Peyer's patch (tissue), 4 donors: ENCODE results near the gene WASF3. TPM values are rescaled to one million over a fixed set of nuclear protein-coding genes. Genes with fewer than 3 reads are reported as not detected.

Source experiments
- DNase-seq, 3 donors: peaks; one replicate each; pipeline ENCODE4 v3.0.0-alpha.2; 2017 to 2019
- H3K27ac ChIP-seq, 4 donors: fragments of 200-600 bp; sonication (generic); one replicate each; pipeline ENCODE4 v1.5.1; 2016 to 2019
- H3K27me3 ChIP-seq, 2 donors: fragments of 200-600 bp; sonication (generic); one replicate each; pipeline ENCODE4 v1.5.1; 2019
- H3K36me3 ChIP-seq, 3 donors: fragments of 200-600 bp; sonication (generic); one replicate each; pipeline ENCODE4 v1.5.1; 2016 to 2019
- H3K4me1 ChIP-seq, 4 donors: fragments of 200-600 bp; sonication (generic); one replicate each; pipeline ENCODE4 v1.5.1; 2016 to 2019
- H3K4me3 ChIP-seq, 4 donors: fragments of 200-600 bp; sonication (generic); 1 replicate in 3 of 4; 2 replicates in 1 of 4; pipeline ENCODE4 v1.5.1; 2016 to 2019; ENCODE audit warnings: mild to moderate bottlenecking in 1 of 4
- H3K9me3 ChIP-seq, 4 donors: fragments of 200-600 bp; sonication (generic); one replicate each; pipeline ENCODE4 v1.5.1; 2016 to 2019; ENCODE audit warnings: mild to moderate bottlenecking in 1 of 4
- CTCF ChIP-seq, 6 experiments: fragments of 450-650 bp in 4 of 6; fragments of 200-600 bp in 2 of 6; sonication (generic) in 1 of 6; IDR thresholded peaks; one replicate each; pipeline ENCODE4 v1.5.1; 2017 to 2019; ENCODE audit warnings: antibody characterized with exemption in 6 of 6, mild to moderate bottlenecking in 3 of 6, moderate library complexity in 1 of 6
- POLR2A ChIP-seq, 2 donors: fragments of 450-650 bp; IDR thresholded peaks; one replicate each; pipeline ENCODE4 v1.5.1; 2017; ENCODE audit warnings: antibody characterized with exemption in 2 of 2, mild to moderate bottlenecking in 2 of 2, moderate library complexity in 2 of 2
- total RNA-seq, 4 donors: library from RNA; depleted of rRNA; stranded (reverse); fragments of >200 nt; gene quantifications; one replicate each; pipeline ENCODE4 v1.1.0, GENCODE V29; 2016

The WASF3 gene
- total RNA-seq, 4 donors from 2014 or later, result 1.1 to 23.9 (median 2.7) TPM

DNA sequence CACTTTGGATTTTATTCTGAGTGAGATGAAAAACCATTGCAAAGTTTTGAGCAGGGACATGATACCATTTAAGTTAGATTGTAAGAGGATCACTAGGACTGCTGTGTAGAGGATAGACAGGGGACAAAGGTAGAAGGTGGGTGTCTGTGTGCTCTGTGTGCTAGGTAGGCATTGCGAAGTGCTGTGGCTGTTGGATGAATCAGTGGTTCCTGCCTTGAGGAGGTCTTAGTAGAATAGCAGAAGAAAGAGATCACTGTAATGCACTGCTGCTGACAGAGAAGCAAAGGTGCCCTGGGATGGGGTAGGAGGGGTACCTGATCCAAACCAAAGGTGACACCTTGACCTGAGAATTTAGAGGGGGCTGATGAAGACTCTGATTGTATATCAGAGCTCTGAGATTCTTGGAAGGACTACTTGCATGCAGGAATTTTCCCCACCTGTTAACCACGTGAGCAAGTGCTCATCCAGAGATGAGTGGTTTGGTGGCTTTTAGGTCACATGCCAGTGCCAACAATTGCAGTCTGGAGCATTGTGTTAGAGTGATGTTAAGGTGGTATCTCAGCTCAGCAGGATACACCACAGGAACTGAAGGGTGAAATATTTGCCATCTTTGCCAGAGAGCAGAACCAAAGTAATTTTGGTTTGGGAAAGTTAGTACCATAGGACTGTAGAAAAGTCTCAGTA is 10.8 kb downstream of the WASF3 start:
- no peak for DNase-seq
- no peaks in the 10 kb centered on the region for H3K9me3 ChIP-seq
- no peak overlapping the region for H3K4me3 ChIP-seq
- H3K4me1 ChIP-seq, result no peaks in the 10 kb centered on the region
- no peak overlapping the region for H3K27ac ChIP-seq
- no peaks in the 10 kb centered on the region for H3K27me3 ChIP-seq
- H3K36me3 ChIP-seq, result no peaks in the 10 kb centered on the region
- no peak for TF ChIP-seq CTCF (IDR thresholded peaks at IDR 0.05)
- TF ChIP-seq POLR2A (IDR thresholded peaks at IDR 0.05), result no peak

DNA sequence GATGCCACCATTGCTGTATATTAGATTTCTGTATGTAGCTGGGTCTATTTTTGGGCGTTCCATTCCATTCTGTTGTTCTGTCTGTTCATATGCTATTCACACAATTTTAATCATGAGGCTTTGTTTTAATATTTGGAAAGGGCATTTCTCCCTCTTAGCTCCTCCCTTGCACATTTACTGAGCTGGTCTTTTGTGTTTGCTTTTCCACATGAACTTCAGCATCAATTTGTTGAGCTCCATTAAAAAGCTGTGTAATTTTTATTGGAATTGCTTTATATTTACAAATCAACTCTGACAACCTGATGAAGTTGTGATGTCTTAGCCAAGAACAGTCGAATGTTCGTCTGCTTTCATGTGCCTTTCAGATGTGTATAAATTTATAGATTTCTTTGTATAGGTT is 14.0 kb downstream of the WASF3 start:
- TF ChIP-seq POLR2A (IDR thresholded peaks at IDR 0.05) (no peak), CTCF (IDR thresholded peaks at IDR 0.05) (no peak)
- no peaks in the 10 kb centered on the region for H3K36me3 ChIP-seq
- H3K27me3 ChIP-seq, result no peaks in the 10 kb centered on the region
- no peaks in the 10 kb centered on the region for H3K4me1 ChIP-seq
- no peaks in the 10 kb centered on the region for H3K9me3 ChIP-seq
- no peak overlapping the region for H3K4me3 ChIP-seq
- DNase-seq, result no peak
- no peak overlapping the region for H3K27ac ChIP-seq

- Histone ChIP-seq H3K36me3 (no peaks in the 10 kb centered on the region), H3K4me3 (no peak overlapping the region), H3K27ac (no peak overlapping the region), H3K27me3 (no peaks in the 10 kb centered on the region), H3K4me1 (no peaks in the 10 kb centered on the region), H3K9me3 (no peaks in the 10 kb centered on the region)
- TF ChIP-seq POLR2A (IDR thresholded peaks at IDR 0.05) (no peak), CTCF (IDR thresholded peaks at IDR 0.05) (no peak)
- DNase-seq, result no peak
Observed at GRCh38 chr13:26575244-26575643, 17.8 kb downstream of the WASF3 start.

DNA sequence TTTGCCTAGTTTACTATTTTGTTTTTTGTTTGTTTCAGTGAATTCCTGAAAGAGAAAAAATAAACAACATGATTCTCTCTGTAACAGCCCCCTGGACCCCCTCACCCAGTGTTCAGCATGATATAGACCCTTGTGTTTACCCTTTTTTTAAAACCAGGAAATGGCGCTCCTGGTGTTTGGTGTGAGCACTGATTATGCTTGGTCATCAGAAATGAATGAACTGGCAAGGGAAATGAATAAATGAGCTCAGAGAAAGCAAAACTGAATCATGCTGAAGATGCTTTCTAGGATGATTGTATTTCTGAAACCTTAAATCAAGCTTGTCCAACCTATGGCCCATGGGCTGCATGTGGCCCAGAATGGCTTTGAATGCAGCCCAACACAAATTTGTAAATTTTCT is 22.1 kb downstream of the WASF3 start:
- Histone ChIP-seq H3K4me3 (no peak overlapping the region), H3K9me3 (no peaks in the 10 kb centered on the region), H3K27me3 (no peaks in the 10 kb centered on the region), H3K36me3 (no peaks in the 10 kb centered on the region), H3K27ac (no peak overlapping the region), H3K4me1 (no peaks in the 10 kb centered on the region)
- TF ChIP-seq POLR2A (IDR thresholded peaks at IDR 0.05), result no peak
- no peak for DNase-seq

DNA sequence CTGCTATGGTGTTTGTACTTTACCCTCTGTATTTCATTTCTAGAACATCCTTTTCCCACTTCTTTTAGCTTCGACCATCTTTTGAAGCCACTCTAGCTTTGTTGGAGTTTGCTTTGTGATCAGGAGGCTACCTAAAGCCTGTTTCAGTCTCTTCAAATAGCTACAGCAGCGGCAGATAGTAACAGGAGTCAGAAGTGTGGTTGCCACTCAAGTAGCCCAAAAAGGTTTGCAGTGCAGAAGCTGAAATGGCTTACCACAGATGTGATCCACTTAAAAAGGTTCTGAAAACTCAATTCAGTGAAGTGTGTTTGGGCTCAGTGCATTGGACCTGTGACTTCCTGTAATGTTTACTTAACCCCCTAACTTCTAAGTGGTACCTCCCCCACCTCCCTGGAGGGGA is 26.2 kb downstream of the WASF3 start:
- Histone ChIP-seq H3K27me3 (no peaks in the 10 kb centered on the region), H3K9me3 (no peaks in the 10 kb centered on the region), H3K27ac (no peak overlapping the region), H3K4me1 (no peaks in the 10 kb centered on the region), H3K36me3 (no peaks in the 10 kb centered on the region), H3K4me3 (no peak overlapping the region)
- no peak for TF ChIP-seq CTCF (IDR thresholded peaks at IDR 0.05)
- no peak for TF ChIP-seq POLR2A (IDR thresholded peaks at IDR 0.05)
- DNase-seq, result no peak

DNA sequence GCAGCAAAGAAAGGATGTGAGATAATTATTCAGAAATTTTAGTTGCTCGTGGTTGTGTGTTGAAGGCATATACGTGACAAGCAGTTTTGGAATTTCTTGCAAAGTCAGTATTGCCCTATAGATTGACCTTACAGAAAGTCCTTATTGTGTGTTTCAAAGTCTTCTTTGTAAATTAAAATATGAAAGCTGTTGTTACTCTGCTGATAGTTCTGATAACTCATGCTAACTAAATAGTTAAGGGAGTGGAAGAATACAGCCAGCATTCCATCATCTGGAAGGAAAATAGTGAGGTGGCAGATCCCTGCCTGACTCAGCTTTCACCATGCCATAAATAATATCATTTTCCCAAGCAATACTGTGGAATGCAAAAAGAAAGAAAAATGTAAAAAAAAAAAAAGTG is 27.2 kb downstream of the WASF3 start:
- Histone ChIP-seq H3K27me3 (no peaks in the 10 kb centered on the region), H3K36me3 (no peaks in the 10 kb centered on the region), H3K4me1 (no peaks in the 10 kb centered on the region), H3K27ac (no peak overlapping the region), H3K4me3 (no peak overlapping the region), H3K9me3 (no peaks in the 10 kb centered on the region)
- no peak for DNase-seq
- no peak for TF ChIP-seq CTCF (IDR thresholded peaks at IDR 0.05)
- no peak for TF ChIP-seq POLR2A (IDR thresholded peaks at IDR 0.05)
